NOMO-1 treated with DMSO at 0.1 percent for 48 hours (cell line): ENCODE data around the gene GRK2.
A peak's percentile ranks its signal among the peaks of the same experiment; 100 is the strongest.

Experiments
- DNase-seq: peaks from one replicate; lab custom pipeline; 2025; ENCODE audit not compliant: unreplicated experiment; lab: John Stamatoyannopoulos, UW

GRK2 gene

GRCh38 chr11:67269401-67270255 lies 3.4 kb downstream of the GRK2 start:
- DNase-seq: no peak

GRCh38 chr11:67270256-67271204 lies 4.3 kb downstream of the GRK2 start:
- DNase-seq: peak; percentile 37

GRCh38 chr11:67271205-67271540 lies 4.9 kb downstream of the GRK2 start:
- DNase-seq: no peak

- no peak for DNase-seq
Observed at GRCh38 chr11:67271541-67272284, 5.4 kb downstream of the GRK2 start.

- no peak for DNase-seq
Observed at GRCh38 chr11:67272327-67273259, 6.3 kb downstream of the GRK2 start.

- DNase-seq: no peak
Observed at GRCh38 chr11:67273260-67273990, 7.2 kb downstream of the GRK2 start.

GRCh38 chr11:67274768-67275605 lies 8.7 kb downstream of the GRK2 start:
- DNase-seq: no peak

- DNase-seq: no peak
Observed at GRCh38 chr11:67275606-67276409, 9.5 kb downstream of the GRK2 start.

- peak; percentile 94 for DNase-seq
Observed at GRCh38 chr11:67276781-67277230, 10.5 kb downstream of the GRK2 start.

- DNase-seq: peak; percentile 98
Observed at GRCh38 chr11:67277231-67277961, 11.1 kb downstream of the GRK2 start.

GRCh38 chr11:67278135-67278938 lies 12.1 kb downstream of the GRK2 start:
- DNase-seq: no peak

GRCh38 chr11:67278939-67279588 lies 12.8 kb downstream of the GRK2 start:
- no peak for DNase-seq

GRCh38 chr11:67279589-67280340 lies 13.5 kb downstream of the GRK2 start:
- DNase-seq: no peak

GRCh38 chr11:67280341-67280787 lies 14.1 kb downstream of the GRK2 start:
- no peak for DNase-seq
